ENCODE data around the gene ZMYM5. TPM values are rescaled to one million over a fixed set of nuclear protein-coding genes. Genes with fewer than 3 reads are reported as not detected.

The ZMYM5 gene
- total RNA-seq, 1 experiment from 2014 or later, result 10.6 TPM

DNA sequence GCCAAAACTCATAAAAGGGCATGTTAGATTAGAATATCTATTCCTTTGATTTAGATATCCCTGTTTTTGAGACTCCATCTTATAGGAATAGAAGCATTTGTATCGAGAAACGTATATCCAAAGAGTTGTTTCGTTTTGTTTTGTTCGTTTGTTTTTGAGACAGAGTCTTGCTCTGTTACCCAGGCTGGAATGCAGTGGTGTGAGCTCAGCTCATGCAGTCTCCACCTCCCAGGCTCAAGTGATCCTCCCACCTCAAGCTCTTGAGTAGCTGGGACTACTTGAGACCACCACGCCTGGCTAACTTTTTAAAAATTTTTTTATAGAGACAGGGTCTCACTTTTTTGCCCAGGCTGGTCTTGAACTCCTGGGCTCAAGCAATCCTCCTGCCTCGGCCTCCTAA is 26.6 kb upstream of the ZMYM5 start:
- BruUV-seq (replicated peaks), result no TSS peak
- intact Hi-C loops (cut with micrococcal nuclease; ENCODE audit: unreplicated experiment), result no loop called here

DNA sequence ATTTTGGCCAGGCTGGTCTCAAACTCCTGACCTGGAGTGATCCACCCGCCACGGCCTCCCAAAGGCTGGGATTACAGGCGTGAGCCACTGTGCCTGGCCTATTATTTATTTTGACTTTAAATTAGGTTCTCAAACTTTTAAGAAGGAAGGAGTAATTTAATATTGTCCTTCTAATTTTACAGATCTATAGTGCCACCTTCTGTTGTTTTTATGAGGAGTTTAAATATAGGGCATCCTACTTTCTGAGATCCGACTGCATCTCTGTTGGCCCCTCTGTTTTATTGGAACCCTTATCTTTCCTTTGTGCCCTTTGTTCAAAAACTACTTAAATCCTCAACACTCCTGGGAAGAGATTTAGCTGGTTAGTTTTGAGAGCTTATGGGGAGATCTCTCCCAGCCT is 25.4 kb upstream of the ZMYM5 start:
- BruUV-seq (replicated peaks), result no TSS peak
- Mint-ChIP-seq H3K27me3 (ENCODE audit: unreplicated experiment) (no peaks in the 10 kb centered on the region), H3K36me3 (ENCODE audit: insufficient read depth, unreplicated experiment) (no peaks in the 10 kb centered on the region), H3K27ac (ENCODE audit: unreplicated experiment) (no peak overlapping the region), H3K9me3 (ENCODE audit: low read depth, unreplicated experiment) (no peaks in the 10 kb centered on the region), H3K4me3 (ENCODE audit: low read depth, unreplicated experiment) (no peak overlapping the region), H3K4me1 (ENCODE audit: low read depth, unreplicated experiment) (no peaks in the 10 kb centered on the region)
- no peak for DNase-seq
- intact Hi-C loops (cut with micrococcal nuclease; ENCODE audit: unreplicated experiment), result loop anchor here (2.0 kb wide), 1 partner anchor 302 kb away; no protein-coding TSS in a partner anchor
- CTCF ChIA-PET, result no interaction called here
- TF ChIP-seq, protein P1, sequence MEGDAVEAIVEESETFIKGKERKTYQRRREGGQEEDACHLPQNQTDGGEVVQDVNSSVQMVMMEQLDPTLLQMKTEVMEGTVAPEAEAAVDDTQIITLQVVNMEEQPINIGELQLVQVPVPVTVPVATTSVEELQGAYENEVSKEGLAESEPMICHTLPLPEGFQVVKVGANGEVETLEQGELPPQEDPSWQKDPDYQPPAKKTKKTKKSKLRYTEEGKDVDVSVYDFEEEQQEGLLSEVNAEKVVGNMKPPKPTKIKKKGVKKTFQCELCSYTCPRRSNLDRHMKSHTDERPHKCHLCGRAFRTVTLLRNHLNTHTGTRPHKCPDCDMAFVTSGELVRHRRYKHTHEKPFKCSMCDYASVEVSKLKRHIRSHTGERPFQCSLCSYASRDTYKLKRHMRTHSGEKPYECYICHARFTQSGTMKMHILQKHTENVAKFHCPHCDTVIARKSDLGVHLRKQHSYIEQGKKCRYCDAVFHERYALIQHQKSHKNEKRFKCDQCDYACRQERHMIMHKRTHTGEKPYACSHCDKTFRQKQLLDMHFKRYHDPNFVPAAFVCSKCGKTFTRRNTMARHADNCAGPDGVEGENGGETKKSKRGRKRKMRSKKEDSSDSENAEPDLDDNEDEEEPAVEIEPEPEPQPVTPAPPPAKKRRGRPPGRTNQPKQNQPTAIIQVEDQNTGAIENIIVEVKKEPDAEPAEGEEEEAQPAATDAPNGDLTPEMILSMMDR (IDR thresholded peaks at IDR 0.05; ENCODE audit: unreplicated experiment), result no peak

More for the DNA sequence above, 26.6 kb upstream of the ZMYM5 start:
- no peaks in the 10 kb centered on the region for H3K9me3 Mint-ChIP-seq (ENCODE audit: low read depth, unreplicated experiment)
- H3K27me3 Mint-ChIP-seq (ENCODE audit: unreplicated experiment), result no peaks in the 10 kb centered on the region
- CTCF ChIA-PET, result no interaction called here
- H3K4me1 Mint-ChIP-seq (ENCODE audit: low read depth, unreplicated experiment), result no peaks in the 10 kb centered on the region
- H3K27ac Mint-ChIP-seq (ENCODE audit: unreplicated experiment), result no peak overlapping the region
- no peaks in the 10 kb centered on the region for H3K36me3 Mint-ChIP-seq (ENCODE audit: insufficient read depth, unreplicated experiment)
- no peak for DNase-seq
- TF ChIP-seq, protein P1 (IDR thresholded peaks at IDR 0.05; ENCODE audit: unreplicated experiment), result no peak
- no peak overlapping the region for H3K4me3 Mint-ChIP-seq (ENCODE audit: low read depth, unreplicated experiment)

DNA sequence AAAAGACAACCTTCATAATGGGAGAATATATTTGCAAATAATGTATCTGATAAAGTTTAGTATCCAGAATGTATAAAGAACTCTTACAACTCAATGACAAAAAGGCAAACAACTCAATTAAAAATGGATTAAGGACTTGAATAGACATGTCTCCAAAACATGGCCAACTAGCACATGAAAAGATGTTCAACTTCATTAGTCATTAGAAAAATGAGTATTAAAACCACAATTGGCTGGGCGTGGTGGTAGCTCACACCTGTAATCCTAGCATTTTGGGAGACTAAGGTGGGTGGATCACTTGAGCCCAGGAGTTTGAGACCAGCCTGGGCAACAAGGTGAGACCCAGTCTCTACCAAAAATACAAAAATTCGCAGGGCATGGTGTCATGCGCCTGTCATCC is 18.8 kb upstream of the ZMYM5 start:
- no TSS peak for BruUV-seq (replicated peaks)

DNA sequence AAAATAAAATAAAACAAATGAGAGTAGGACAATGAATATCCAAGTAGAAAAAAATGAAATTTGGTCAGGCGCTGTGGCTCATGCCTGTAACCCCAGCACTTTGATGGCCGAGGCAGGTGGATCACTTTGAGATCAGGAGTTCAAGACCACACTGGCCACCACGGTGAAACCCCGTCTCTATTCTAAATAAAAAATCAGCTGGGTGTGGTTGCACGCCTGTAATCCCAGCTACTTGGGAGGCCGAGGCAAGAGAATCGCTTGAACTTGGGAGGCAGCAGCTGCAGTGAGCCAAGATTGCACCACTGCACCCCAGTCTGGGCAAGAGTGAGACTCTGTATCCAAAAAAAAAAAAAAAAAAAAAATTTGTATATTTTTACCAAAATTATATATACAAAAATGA is 18.2 kb upstream of the ZMYM5 start:
- CTCF ChIA-PET, result no interaction called here
- Mint-ChIP-seq H3K9me3 (ENCODE audit: low read depth, unreplicated experiment) (no peaks in the 10 kb centered on the region), H3K4me1 (ENCODE audit: low read depth, unreplicated experiment) (no peaks in the 10 kb centered on the region), H3K27ac (ENCODE audit: unreplicated experiment) (no peak overlapping the region), H3K27me3 (ENCODE audit: unreplicated experiment) (no peaks in the 10 kb centered on the region), H3K4me3 (ENCODE audit: low read depth, unreplicated experiment) (no peak overlapping the region), H3K36me3 (ENCODE audit: insufficient read depth, unreplicated experiment) (no peaks in the 10 kb centered on the region)
- TF ChIP-seq, protein P1 (IDR thresholded peaks at IDR 0.05; ENCODE audit: unreplicated experiment), result no peak
- DNase-seq, result no peak
- BruUV-seq (replicated peaks), result no TSS peak
- intact Hi-C loops (cut with micrococcal nuclease; ENCODE audit: unreplicated experiment), result no loop called here

More for the DNA sequence above, 18.8 kb upstream of the ZMYM5 start:
- Mint-ChIP-seq H3K9me3 (ENCODE audit: low read depth, unreplicated experiment) (no peaks in the 10 kb centered on the region), H3K4me1 (ENCODE audit: low read depth, unreplicated experiment) (no peaks in the 10 kb centered on the region), H3K4me3 (ENCODE audit: low read depth, unreplicated experiment) (no peak overlapping the region), H3K27ac (ENCODE audit: unreplicated experiment) (no peak overlapping the region), H3K27me3 (ENCODE audit: unreplicated experiment) (no peaks in the 10 kb centered on the region), H3K36me3 (ENCODE audit: insufficient read depth, unreplicated experiment) (no peaks in the 10 kb centered on the region)
- TF ChIP-seq, protein P1 (IDR thresholded peaks at IDR 0.05; ENCODE audit: unreplicated experiment), result no peak
- DNase-seq, result no peak
- intact Hi-C loops (cut with micrococcal nuclease; ENCODE audit: unreplicated experiment), result no loop called here
- CTCF ChIA-PET, result no interaction called here

All from Calu3 (cell line).